BLaER1 treated with 17β-estradiol and CSF1 and Interleukin-3, amounts not matched to agents 10 nM and 100 nM (cell line): ENCODE data around the gene ZDHHC11B.
"Not testable (repeated sequence)": the region's sequence is repeated elsewhere in the genome, so short reads cannot be mapped to it uniquely, and the experiment has no call there.

Experiments
- H3K27ac ChIP-seq, 11 experiments: shearing (Covaris generic); formaldehyde crosslinking; 2 replicates each; pipeline ENCODE4 v1.8.1; 2022
- H3K27me3 ChIP-seq, 11 experiments: shearing (Covaris generic); formaldehyde crosslinking; 2 replicates each; pipeline ENCODE4 v1.8.1; 2022
- H3K36me3 ChIP-seq, 11 experiments: shearing (Covaris generic); formaldehyde crosslinking; 2 replicates each; pipeline ENCODE4 v1.8.1; 2022
- H3K4me1 ChIP-seq, 10 experiments: shearing (Covaris generic); formaldehyde crosslinking; 2 replicates each; pipeline ENCODE4 v1.8.1; 2022
- H3K4me2 ChIP-seq, 11 experiments: shearing (Covaris generic); formaldehyde crosslinking; 2 replicates each; pipeline ENCODE4 v1.8.1; 2022
- H3K4me3 ChIP-seq, 10 experiments: shearing (Covaris generic); formaldehyde crosslinking; 2 replicates each; pipeline ENCODE4 v1.8.1; 2022
- H3K9ac ChIP-seq, 11 experiments: shearing (Covaris generic); formaldehyde crosslinking; 2 replicates each; pipeline ENCODE4 v1.8.1; 2022
- H3K9me3 ChIP-seq, 11 experiments: shearing (Covaris generic); formaldehyde crosslinking; replicated peaks in 1 of 11; 2 replicates each; pipeline ENCODE4 v1.8.1; 2022
- H4K20me1 ChIP-seq, 11 experiments: shearing (Covaris generic); formaldehyde crosslinking; 2 replicates each; pipeline ENCODE4 v1.8.1; 2022
- Cebpa-rat ChIP-seq, 11 experiments: shearing (Covaris generic); IDR thresholded peaks; 2 replicates each; pipeline ENCODE4 v1.8.1; 2022

Gene ZDHHC11B

DNA sequence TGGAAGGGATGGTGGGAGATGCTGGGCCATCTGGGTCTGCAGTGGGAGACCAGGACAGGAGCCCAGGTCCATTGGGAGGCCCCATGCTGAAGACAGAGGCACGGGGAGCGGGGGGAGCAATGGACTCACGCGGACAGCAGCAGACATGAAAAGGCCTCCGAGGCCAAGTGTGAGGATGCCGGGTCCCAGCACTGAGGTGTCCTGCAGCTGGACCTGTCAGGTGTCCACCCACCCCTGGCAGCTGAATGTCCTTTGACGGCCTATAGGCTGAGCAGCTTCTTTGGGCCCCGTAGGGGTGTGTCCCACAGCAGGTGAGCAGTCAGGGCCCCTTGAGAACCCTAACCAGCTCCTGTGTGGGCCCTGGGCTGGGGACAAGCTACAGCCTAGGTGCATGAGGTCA is 88.3 kb downstream of the ZDHHC11B start:
- not testable (repeated sequence) for H3K4me1 ChIP-seq

GRCh38 chr5:695475-695874 is 89.1 kb downstream of the ZDHHC11B start:
- H3K9me3 ChIP-seq, H3K4me2 ChIP-seq, H3K27ac ChIP-seq, H3K36me3 ChIP-seq, H3K4me1 ChIP-seq, H3K4me3 ChIP-seq, H4K20me1 ChIP-seq, H3K9ac ChIP-seq: not testable (repeated sequence)
- H3K27me3 ChIP-seq = peaks cover 14 to 25% (median 19%) of the 10 kb centered on the region in 11 experiments

More for the DNA sequence above, 88.3 kb downstream of the ZDHHC11B start:
- not testable (repeated sequence) for H3K36me3 ChIP-seq, H3K4me2 ChIP-seq, H3K27ac ChIP-seq, H4K20me1 ChIP-seq, H3K4me3 ChIP-seq, H3K9ac ChIP-seq, H3K9me3 ChIP-seq
- peaks cover 14 to 25% (median 19%) of the 10 kb centered on the region in 11 experiments for H3K27me3 ChIP-seq

DNA sequence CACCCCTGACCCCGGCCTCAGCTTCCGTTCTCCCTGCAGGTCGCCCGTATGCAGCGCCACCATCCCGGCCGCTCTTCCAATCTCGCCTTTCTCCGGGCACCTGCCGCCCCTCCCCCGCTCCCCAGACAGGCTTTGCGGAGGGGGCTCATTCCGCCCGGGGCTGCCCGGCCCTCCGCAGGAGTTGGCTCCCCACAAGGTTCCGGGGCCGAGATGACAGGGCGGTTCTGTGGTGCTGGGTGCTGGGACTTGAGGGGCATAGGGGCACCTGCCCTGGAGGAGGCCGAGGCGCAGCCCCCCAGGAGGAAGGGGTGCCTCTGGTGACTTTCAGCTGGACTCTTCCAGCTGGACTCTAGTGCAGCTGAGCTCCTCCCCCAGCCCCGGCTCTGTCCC is 90.5 kb downstream of the ZDHHC11B start:
- H3K4me2 ChIP-seq, H3K4me3 ChIP-seq: not testable (repeated sequence)

GRCh38 chr5:693271-694041 is 91.1 kb downstream of the ZDHHC11B start, which contains the start of gene TPPP:
Gene TPPP (minus strand): TSS chr5:693352. CDS start chr5:678060, 15,292 bp downstream.
- H3K4me1 ChIP-seq, H3K27ac ChIP-seq, H4K20me1 ChIP-seq, H3K9me3 ChIP-seq, H3K36me3 ChIP-seq: not testable (repeated sequence)
- peak within 1 kb of the TSS; percentile 80 to 86 (median 82) for H3K4me2 ChIP-seq
- H3K4me3 ChIP-seq = peak within 1 kb of the TSS; percentile 48 to 68 (median 58)
- H3K27me3 ChIP-seq = peaks cover 14 to 25% (median 19%) of the 10 kb centered on the region in 11 experiments
- peak within 1 kb of the TSS in 1 of 11 experiments; percentile 46; a peak in 1 of 22 replicates for H3K9ac ChIP-seq

More for the DNA sequence above, 90.5 kb downstream of the ZDHHC11B start:
- not testable (repeated sequence) for H3K9me3 ChIP-seq, H3K36me3 ChIP-seq, H3K4me1 ChIP-seq, H3K9ac ChIP-seq, H3K27ac ChIP-seq, H4K20me1 ChIP-seq
- peaks cover 14 to 25% (median 19%) of the 10 kb centered on the region in 11 experiments for H3K27me3 ChIP-seq

GRCh38 chr5:692529-693041 is 91.9 kb downstream of the ZDHHC11B start:
- H3K4me1 ChIP-seq, H3K9me3 ChIP-seq, H3K36me3 ChIP-seq, H3K27ac ChIP-seq, H4K20me1 ChIP-seq: not testable (repeated sequence)
- Histone ChIP-seq H3K27me3 (peaks cover 14 to 25% (median 19%) of the 10 kb centered on the region in 11 experiments), H3K4me3 (peak overlapping the region; percentile 48 to 68 (median 58)), H3K9ac (peak overlapping the region in 1 of 11 experiments; percentile 46; a peak in 1 of 22 replicates), H3K4me2 (peak overlapping the region; percentile 80 to 86 (median 82))

- H3K4me3 ChIP-seq = peak overlapping the region in 8 of 10 experiments; percentile 48 to 68 (median 58); a peak in 13 of 20 replicates
- no peak overlapping the region for H3K27ac ChIP-seq
- H3K4me1 ChIP-seq = peaks cover 0 to 6% (median 0%) of the 10 kb centered on the region in 10 experiments; a peak in 6 of 20 replicates
- no peaks in the 10 kb centered on the region for H3K9me3 ChIP-seq
- H3K27me3 ChIP-seq = peaks cover 14 to 25% (median 19%) of the 10 kb centered on the region in 11 experiments
- no peak for TF ChIP-seq Cebpa-rat (IDR thresholded peaks at IDR 0.05)
- no peak overlapping the region for H3K9ac ChIP-seq
- H3K4me2 ChIP-seq = peak overlapping the region; percentile 80 to 86 (median 82)
- no peaks in the 10 kb centered on the region for H3K36me3 ChIP-seq
- no peaks in the 10 kb centered on the region for H4K20me1 ChIP-seq
Measured at GRCh38 chr5:691817-692528, 92.6 kb downstream of the ZDHHC11B start.

DNA sequence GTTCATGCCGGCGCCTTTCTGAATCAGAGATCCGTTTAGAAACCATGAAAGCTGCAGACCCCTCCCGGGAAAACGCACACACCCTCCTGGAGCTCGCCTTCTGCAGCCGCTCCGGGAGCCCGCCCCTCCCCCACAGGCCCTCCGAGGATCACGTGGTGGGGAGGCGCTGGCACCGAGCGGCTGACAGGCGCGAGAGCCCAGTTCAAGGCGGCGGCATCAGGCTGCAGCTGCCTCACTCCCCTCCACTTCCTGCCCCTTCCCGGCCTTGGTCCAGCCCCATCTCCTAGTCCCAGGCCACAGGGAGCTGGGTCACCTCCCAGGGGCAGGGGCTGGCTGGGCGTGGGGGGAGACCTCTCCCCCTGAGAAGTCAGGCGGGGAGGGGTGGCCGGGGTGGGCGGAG is 93.5 kb downstream of the ZDHHC11B start:
- H3K27me3 ChIP-seq = peaks cover 14 to 25% (median 19%) of the 10 kb centered on the region in 11 experiments
- not testable (repeated sequence) for H3K9me3 ChIP-seq, H3K27ac ChIP-seq, H3K4me1 ChIP-seq, H3K36me3 ChIP-seq, H3K4me3 ChIP-seq, H3K4me2 ChIP-seq, H3K9ac ChIP-seq, H4K20me1 ChIP-seq

DNA sequence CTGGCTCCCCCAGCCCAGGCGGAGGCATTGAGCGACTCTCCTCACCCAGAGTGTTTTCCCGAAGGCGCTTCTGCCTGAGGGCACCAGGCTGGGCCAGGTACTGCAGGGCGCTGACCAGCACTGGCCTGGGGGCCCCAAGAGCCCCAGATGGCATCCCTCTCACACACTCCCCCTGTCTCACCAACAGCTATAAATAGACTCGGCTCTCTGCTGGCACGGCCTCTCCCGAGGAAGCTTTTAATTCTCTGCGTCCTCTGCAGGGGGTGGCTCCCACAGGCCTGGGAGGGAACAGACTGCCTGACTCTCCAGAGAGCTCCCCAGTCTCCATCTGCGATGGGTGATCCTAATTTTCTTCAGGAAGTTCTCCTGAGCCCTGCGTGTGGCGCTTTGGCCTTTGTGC is 94.2 kb downstream of the ZDHHC11B start:
- H3K9ac ChIP-seq, H3K9me3 ChIP-seq, H4K20me1 ChIP-seq, H3K27ac ChIP-seq, H3K4me2 ChIP-seq, H3K4me3 ChIP-seq, H3K36me3 ChIP-seq, H3K4me1 ChIP-seq: not testable (repeated sequence)
- peaks cover 14 to 25% (median 19%) of the 10 kb centered on the region in 11 experiments for H3K27me3 ChIP-seq

GRCh38 chr5:688348-689010 is 96.0 kb downstream of the ZDHHC11B start:
- not testable (repeated sequence) for H3K4me2 ChIP-seq, H3K36me3 ChIP-seq, H3K4me3 ChIP-seq, H3K27ac ChIP-seq, H3K9ac ChIP-seq, H3K9me3 ChIP-seq
- peaks cover 0 to 20% (median 11%) of the 10 kb centered on the region in 10 experiments; a peak in 13 of 20 replicates for H3K4me1 ChIP-seq
- peaks cover 0 to 22% (median 0%) of the 10 kb centered on the region in 11 experiments; a peak in 5 of 22 replicates for H4K20me1 ChIP-seq
- H3K27me3 ChIP-seq = peaks cover 13 to 23% (median 16%) of the 10 kb centered on the region in 11 experiments

DNA sequence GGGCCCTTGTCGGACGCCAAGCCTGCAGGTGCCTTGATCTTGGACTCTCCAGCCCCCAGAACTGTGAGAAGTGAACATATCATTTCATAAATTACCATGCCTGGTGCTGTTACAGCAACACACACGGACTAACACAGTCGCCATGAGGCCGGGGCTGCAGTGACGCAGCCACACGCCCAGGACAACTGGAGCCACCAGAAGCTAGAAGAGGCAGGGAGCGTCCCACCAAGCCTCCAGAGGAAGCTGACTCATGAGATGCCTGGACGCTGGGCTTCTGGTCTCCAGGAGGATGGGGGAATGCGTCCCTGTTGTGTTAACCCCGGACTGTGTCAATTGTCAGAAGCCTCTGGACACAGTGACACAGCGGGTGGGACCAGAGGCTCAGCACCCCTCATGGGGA is 97.6 kb downstream of the ZDHHC11B start:
- H3K27ac ChIP-seq, H3K36me3 ChIP-seq, H3K9me3 ChIP-seq, H3K9ac ChIP-seq, H3K4me2 ChIP-seq, H3K4me3 ChIP-seq, H3K27me3 ChIP-seq: not testable (repeated sequence)
- peaks cover 0 to 24% (median 0%) of the 10 kb centered on the region in 11 experiments; a peak in 6 of 22 replicates for H4K20me1 ChIP-seq
- H3K4me1 ChIP-seq = peaks cover 0 to 16% (median 10%) of the 10 kb centered on the region in 10 experiments; a peak in 13 of 20 replicates

GRCh38 chr5:686172-686523 is 98.4 kb downstream of the ZDHHC11B start:
- not testable (repeated sequence) for H3K4me2 ChIP-seq, H3K27ac ChIP-seq, H3K27me3 ChIP-seq, H3K36me3 ChIP-seq, H3K4me3 ChIP-seq, H3K9ac ChIP-seq, H3K9me3 ChIP-seq
- H3K4me1 ChIP-seq = peaks cover 0 to 16% (median 10%) of the 10 kb centered on the region in 10 experiments; a peak in 13 of 20 replicates
- H4K20me1 ChIP-seq = peaks cover 0 to 24% (median 0%) of the 10 kb centered on the region in 11 experiments; a peak in 6 of 22 replicates
